NB4 (cell line): ENCODE results near the gene NCOA7.
"Not testable (repeated sequence)": the region's sequence is repeated elsewhere in the genome, so short reads cannot be mapped to it uniquely, and the experiment has no call there.

Experiments used
- DNase-seq: peaks from one replicate; pipeline ENCODE4 v3.0.0; 2010; ENCODE audit warnings: low read depth
- H3K4me3 ChIP-seq: one replicate; pipeline ENCODE4 v1.5.1; 2011; ENCODE audit warnings: mild to moderate bottlenecking, low read depth, low read length, moderate library complexity
- MYC ChIP-seq: IDR thresholded peaks from 2 replicates; pipeline ENCODE4 v1.6.1; 2011; ENCODE audit warnings: low read depth, low read length
- POLR2A ChIP-seq: IDR thresholded peaks from 2 replicates; pipeline ENCODE4 v1.6.1; 2011; ENCODE audit warnings: mild to moderate bottlenecking; ENCODE audit not compliant: insufficient read length; ENCODE audit errors: extremely low read depth
- TF ChIP-seq, protein P1 (sequence below): IDR thresholded peaks from one replicate; pipeline ENCODE4 v1.5.1; 2012; ENCODE audit warnings: low read depth, low read length
- TF ChIP-seq, protein P2 (sequence below): IDR thresholded peaks from 2 replicates; pipeline ENCODE4 v1.6.1; 2011; ENCODE audit warnings: low read depth, low read length

Gene NCOA7

DNA sequence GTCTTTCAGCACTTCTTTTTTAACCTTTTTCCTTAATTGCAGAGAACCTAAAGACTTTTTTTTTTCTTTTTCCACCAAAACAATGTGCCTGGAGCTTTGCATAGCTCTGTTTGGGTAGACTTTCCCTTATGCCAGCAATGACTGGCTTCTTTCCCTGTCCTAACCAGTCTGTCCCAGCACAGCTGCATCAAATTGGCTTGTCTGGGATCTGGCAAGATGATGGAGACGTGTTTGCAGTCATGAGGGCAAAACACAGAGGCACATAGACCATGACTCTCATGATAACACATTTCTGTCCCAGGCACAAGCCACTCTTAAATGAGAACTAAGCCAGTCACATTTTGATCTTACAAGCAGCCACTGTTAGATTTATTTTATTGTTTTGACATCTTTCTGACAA is 24.8 kb upstream of the NCOA7 start:
- DNase-seq = no peak
- TF ChIP-seq, protein P1, sequence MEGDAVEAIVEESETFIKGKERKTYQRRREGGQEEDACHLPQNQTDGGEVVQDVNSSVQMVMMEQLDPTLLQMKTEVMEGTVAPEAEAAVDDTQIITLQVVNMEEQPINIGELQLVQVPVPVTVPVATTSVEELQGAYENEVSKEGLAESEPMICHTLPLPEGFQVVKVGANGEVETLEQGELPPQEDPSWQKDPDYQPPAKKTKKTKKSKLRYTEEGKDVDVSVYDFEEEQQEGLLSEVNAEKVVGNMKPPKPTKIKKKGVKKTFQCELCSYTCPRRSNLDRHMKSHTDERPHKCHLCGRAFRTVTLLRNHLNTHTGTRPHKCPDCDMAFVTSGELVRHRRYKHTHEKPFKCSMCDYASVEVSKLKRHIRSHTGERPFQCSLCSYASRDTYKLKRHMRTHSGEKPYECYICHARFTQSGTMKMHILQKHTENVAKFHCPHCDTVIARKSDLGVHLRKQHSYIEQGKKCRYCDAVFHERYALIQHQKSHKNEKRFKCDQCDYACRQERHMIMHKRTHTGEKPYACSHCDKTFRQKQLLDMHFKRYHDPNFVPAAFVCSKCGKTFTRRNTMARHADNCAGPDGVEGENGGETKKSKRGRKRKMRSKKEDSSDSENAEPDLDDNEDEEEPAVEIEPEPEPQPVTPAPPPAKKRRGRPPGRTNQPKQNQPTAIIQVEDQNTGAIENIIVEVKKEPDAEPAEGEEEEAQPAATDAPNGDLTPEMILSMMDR = no peak
- no peak for TF ChIP-seq MYC
- TF ChIP-seq, protein P2, sequence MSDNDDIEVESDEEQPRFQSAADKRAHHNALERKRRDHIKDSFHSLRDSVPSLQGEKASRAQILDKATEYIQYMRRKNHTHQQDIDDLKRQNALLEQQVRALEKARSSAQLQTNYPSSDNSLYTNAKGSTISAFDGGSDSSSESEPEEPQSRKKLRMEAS = no peak
- TF ChIP-seq POLR2A = no peak
- no peak overlapping the region for H3K4me3 ChIP-seq

DNA sequence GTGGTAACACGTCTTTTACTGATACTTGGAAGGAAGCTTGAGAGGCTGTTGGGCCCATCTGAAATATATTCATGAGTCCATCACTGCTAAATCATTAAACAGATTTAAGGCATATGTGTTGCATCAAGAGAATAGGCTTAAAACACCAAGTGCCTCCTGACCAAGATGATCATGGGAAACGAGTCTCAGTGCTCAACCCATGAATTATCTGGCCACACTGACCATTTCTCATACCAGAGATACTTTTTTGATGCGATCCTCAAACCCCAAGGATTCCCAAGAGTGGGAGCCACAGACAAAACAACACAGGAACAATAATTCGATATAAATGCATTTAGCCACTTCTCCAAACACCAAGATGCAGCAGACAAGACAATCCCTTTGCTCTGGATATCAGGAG is 24.1 kb upstream of the NCOA7 start:
- TF ChIP-seq MYC (no peak), POLR2A (no peak)
- TF ChIP-seq, protein P1 = no peak
- TF ChIP-seq, protein P2 = no peak
- no peak overlapping the region for H3K4me3 ChIP-seq
- DNase-seq = no peak

DNA sequence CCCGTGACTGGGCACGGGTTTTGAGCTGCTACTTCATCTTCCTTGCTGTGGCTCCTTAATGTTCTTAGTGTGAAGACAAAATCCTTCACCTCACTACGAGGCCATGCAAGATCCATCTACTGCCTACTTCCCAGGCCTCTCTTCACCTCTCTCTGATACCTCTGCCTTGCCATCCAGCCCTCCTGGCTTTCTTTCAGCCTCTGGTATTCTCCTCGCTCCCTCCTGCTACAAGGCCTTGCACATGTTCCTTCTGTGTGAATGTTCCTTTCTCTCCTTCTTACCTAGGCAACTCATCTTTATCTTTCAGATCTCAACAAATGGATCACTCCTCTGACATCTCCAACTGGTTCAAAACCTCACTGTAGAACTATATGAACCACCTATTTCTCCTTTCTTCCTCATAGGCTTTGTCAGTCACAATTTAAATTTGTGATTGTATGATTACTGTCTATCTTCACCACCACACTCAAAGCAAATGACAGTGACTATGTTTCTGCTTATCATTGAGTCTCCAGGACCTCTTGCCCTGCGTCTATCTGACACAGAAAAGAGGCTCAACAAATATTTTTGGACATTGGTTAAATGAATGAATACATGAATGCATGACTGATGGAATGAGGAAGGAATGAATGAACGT is 21.5 kb upstream of the NCOA7 start:
- DNase-seq = no peak
- no peak overlapping the region for H3K4me3 ChIP-seq
- TF ChIP-seq POLR2A = no peak
- TF ChIP-seq, protein P1 = no peak

DNA sequence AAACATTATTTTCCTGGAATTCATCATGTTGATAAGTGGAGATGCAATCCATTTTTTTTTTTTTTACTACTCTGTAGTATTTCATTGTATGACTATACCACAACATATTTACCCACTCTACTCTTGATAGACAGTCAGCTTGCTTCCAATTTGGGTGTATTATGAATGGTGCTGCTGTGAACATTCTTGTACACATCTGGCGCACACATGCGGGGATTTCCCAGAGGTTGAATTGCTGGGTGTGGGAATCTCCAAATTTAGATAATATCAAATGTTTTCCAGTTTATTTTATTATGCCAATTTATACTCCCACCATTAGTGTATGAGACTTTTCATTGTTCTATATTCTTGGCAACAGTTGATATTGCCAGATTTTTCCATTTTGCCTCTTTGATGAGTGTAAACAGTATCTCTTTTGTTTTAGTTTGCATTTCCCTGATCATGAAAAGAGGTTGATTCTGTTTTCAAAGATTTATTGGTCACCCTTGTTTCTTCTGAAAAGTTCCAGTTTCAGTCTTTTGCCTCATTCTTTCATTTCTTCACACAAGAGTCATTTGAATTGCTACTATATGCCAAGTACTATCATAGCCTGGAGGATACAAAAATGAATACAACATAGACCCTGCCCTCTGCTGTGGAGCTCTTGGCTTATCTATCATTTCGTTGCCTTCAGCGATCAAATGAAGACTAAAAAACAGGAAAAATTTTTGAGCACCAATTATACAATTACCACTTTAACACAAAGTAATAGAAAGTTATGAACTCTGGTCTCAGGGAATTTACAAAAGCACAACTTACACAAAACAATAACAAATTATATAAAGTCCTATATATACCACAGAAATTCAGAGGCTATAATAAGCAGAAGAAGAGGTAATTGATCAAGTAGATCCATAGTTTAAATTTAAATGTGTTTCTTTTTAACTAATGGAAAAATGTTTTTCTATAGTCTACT is 17.1 kb upstream of the NCOA7 start:
- DNase-seq = no peak
- TF ChIP-seq MYC (no peak), POLR2A (no peak)
- TF ChIP-seq, protein P1 = no peak
- TF ChIP-seq, protein P2 = no peak
- H3K4me3 ChIP-seq = no peak overlapping the region

DNA sequence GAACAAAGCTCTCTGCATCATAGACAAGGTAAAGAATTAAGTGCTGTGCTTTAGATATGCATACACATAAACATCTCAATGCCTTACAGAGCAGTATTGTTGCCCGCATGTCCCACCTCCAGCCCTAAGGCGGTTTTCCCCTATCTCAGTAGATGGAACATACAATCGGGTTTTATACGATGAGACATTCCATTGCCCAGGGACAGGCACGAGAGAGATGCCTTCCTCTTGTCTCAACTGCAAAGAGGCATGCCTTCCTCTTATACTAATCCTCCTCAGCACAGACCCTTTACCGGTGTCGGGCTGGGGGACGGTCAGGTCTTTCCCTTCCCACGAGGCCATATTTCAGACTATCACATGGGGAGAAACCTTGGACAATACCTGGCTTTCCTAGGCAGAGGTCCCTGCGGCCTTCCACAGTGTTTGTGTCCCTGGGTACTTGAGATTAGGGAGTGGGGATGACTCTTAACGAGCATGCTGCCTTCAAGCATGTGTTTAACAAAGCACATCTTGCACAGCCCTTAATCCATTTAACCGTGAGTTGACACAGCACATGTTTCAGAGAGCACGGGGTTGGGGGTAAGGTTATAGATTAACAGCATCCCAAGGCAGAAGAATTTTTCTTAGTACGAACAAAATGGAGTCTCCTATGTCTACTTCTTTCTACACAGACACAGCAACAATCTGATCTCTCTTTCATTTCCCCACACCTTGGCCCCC is 14.5 kb upstream of the NCOA7 start:
- H3K4me3 ChIP-seq, DNase-seq: not testable (repeated sequence)

DNA sequence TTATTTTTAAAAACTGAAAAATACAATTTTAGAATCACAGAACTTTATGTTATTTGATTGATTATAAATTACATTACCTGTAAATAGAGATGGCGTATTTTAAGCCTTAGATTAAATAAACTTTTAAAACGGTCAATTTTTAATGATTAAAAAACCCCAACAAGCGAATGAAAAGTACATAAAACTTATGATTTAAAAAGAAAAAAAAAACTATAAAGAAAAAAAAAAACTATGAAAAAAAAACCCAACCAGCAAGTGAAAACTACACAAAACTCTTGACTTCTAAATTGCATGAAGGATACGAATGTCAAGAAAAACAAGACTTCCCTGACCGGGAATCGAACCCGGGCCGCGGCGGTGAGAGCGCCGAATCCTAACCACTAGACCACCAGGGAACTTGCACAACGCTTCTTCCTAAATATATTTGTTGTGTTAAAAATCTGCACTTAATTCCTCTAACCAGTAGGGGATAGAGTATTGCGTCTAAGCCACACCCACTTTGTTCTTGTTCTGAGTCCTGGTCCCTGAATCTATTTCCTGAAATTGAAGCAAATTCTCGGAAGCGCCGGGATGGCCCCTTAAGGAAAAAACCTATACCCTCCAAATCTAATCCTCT is 10.7 kb upstream of the NCOA7 start:
- peak overlapping the region; percentile 82 for H3K4me3 ChIP-seq
- DNase-seq = peak; percentile 93
- TF ChIP-seq, protein P2 = no peak
- no peak for TF ChIP-seq POLR2A
